ENCODE results near the gene GABRB3. TPM values are rescaled to one million over a fixed set of nuclear protein-coding genes. Genes with fewer than 3 reads are reported as not detected.

Gene GABRB3
- total and polyA plus RNA-seq, 4 donors: 0.09 to 1.2 (median 0.50) TPM

- Histone ChIP-seq H3K9ac (ENCODE audit: low read depth in 1 of 2, low read length in 2 of 2) (no peak overlapping the region), H3K36me3 (ENCODE audit: control insufficient read depth in 4 of 4, insufficient read depth in 3 of 4, low read depth in 1 of 4, low read length in 3 of 4) (no peaks in the 10 kb centered on the region), H3K9me3 (ENCODE audit: control insufficient read depth in 4 of 4, low read length in 3 of 4) (peaks cover 0 to 7% (median 4%) of the 10 kb centered on the region in 4 donors), H3K4me3 (ENCODE audit: low read depth in 1 of 3, low read length in 3 of 3) (no peak overlapping the region), H3K4me1 (ENCODE audit: control insufficient read depth in 4 of 4, insufficient read depth in 4 of 4, low read length in 3 of 4) (no peaks in the 10 kb centered on the region), H3K27me3 (ENCODE audit: control insufficient read depth in 4 of 4, insufficient read depth in 4 of 4, low read length in 3 of 4) (peaks cover 0 to 3% (median 0%) of the 10 kb centered on the region in 4 donors), H3K27ac (ENCODE audit: low read depth in 1 of 2, low read length in 2 of 2) (no peak overlapping the region)
- DNase-seq (ENCODE audit: low spot score): no peak
- TF ChIP-seq RXRA (IDR thresholded peaks at IDR 0.05): no peak
- TF ChIP-seq REST (IDR thresholded peaks at IDR 0.05): no peak
- TF ChIP-seq CTCF (IDR thresholded peaks at IDR 0.05; ENCODE audit: low read depth, low read length, missing input control): no peak
- no peak for TF ChIP-seq RAD21 (IDR thresholded peaks at IDR 0.05)
- TF ChIP-seq ZBTB33 (IDR thresholded peaks at IDR 0.05): no peak
- no peak for TF ChIP-seq JUND (IDR thresholded peaks at IDR 0.05)
- TF ChIP-seq FOXA2 (IDR thresholded peaks at IDR 0.05): no peak
- no peak for TF ChIP-seq HNF4A (conservative IDR thresholded peaks at IDR 0.05)
- TF ChIP-seq ATF3 (IDR thresholded peaks at IDR 0.05): no peak
- no peak for TF ChIP-seq EGR1 (IDR thresholded peaks at IDR 0.05; ENCODE audit: low read depth in 2 of 2)
- TF ChIP-seq YY1 (IDR thresholded peaks at IDR 0.05): no peak
- TF ChIP-seq NR2F2 (IDR thresholded peaks at IDR 0.05): no peak
- TF ChIP-seq TAF1 (conservative IDR thresholded peaks at IDR 0.05): no peak
- no peak for TF ChIP-seq MAX (IDR thresholded peaks at IDR 0.05)
- TF ChIP-seq SP1 (IDR thresholded peaks at IDR 0.05): no peak
- TF ChIP-seq GABPA (IDR thresholded peaks at IDR 0.05 in 1 of 2, conservative IDR thresholded peaks at IDR 0.05 in 1 of 2): no peak
- TF ChIP-seq FOXA1 (IDR thresholded peaks at IDR 0.05): no peak
- no peak for TF ChIP-seq HNF4G (IDR thresholded peaks at IDR 0.05)
- WGBS: 82% methylated on average over 6 of the region's 6 CpGs
These were observed 124.2 kb downstream of the GABRB3 start for GRCh38 chr15:26648676-26649075.
